NCI-H2227 (cell line): Measurements from ENCODE around the gene MAST3.

ENCODE experiments used
- DNase-seq: peaks from one replicate; lab custom pipeline; 2025; ENCODE audit not compliant: unreplicated experiment; lab: John Stamatoyannopoulos, UW

Gene MAST3

GRCh38 chr19:18097217-18097992 lies at the start of gene MAST3:
MAST3 (plus strand) TSS chr19:18097778; CDS start chr19:18097793, 15 bp downstream.
- peak; percentile 83 for DNase-seq

- no peak for DNase-seq
These were observed 48.2 kb upstream of the MAST3 start for GRCh38 chr19:18049385-18049784.

GRCh38 chr19:18051887-18052286 lies 45.7 kb upstream of the MAST3 start:
- DNase-seq: no peak

GRCh38 chr19:18053576-18054219 lies 43.9 kb upstream of the MAST3 start:
- DNase-seq: no peak

- DNase-seq: no peak
These were observed 41.6 kb upstream of the MAST3 start for GRCh38 chr19:18055967-18056366.

- DNase-seq: no peak
These were observed 40.0 kb upstream of the MAST3 start for GRCh38 chr19:18057557-18057956.

GRCh38 chr19:18058208-18059009 lies 39.2 kb upstream of the MAST3 start:
- peak; percentile 83 for DNase-seq

GRCh38 chr19:18059297-18059696 lies 38.3 kb upstream of the MAST3 start:
- no peak for DNase-seq

GRCh38 chr19:18059902-18060301 lies 37.7 kb upstream of the MAST3 start:
- DNase-seq: no peak

GRCh38 chr19:18060472-18060871 lies 37.1 kb upstream of the MAST3 start:
- no peak for DNase-seq

- DNase-seq: peak; percentile 9
These were observed 35.5 kb upstream of the MAST3 start for GRCh38 chr19:18062028-18062427.

GRCh38 chr19:18063463-18063862 lies 34.1 kb upstream of the MAST3 start:
- no peak for DNase-seq

- DNase-seq: no peak
These were observed 32.4 kb upstream of the MAST3 start for GRCh38 chr19:18065173-18065495.

- DNase-seq: no peak
These were observed 29.2 kb upstream of the MAST3 start for GRCh38 chr19:18068395-18068794.

- DNase-seq: no peak
These were observed 28.2 kb upstream of the MAST3 start for GRCh38 chr19:18069383-18069782.

- no peak for DNase-seq
These were observed 27.4 kb upstream of the MAST3 start for GRCh38 chr19:18070181-18070580.

GRCh38 chr19:18072335-18072734 lies 25.2 kb upstream of the MAST3 start:
- DNase-seq: no peak

GRCh38 chr19:18073197-18073596 lies 24.4 kb upstream of the MAST3 start:
- no peak for DNase-seq

GRCh38 chr19:18074192-18074591 lies 23.4 kb upstream of the MAST3 start:
- no peak for DNase-seq

- DNase-seq: no peak
These were observed 13.5 kb upstream of the MAST3 start for GRCh38 chr19:18083929-18084684.
